Keratinocyte (primary cell): ENCODE data around the gene VILL.

Source experiments
- CTCF ChIP-seq, 3 experiments: IDR thresholded peaks in 1 of 3; conservative IDR thresholded peaks in 1 of 3; optimal IDR thresholded peaks in 1 of 3; 2 replicates in 2 of 3; 3 replicates in 1 of 3; pipeline versions ENCODE3 to v1.5.1; 2011; ENCODE audit warnings: low read length in 3 of 3, mild to moderate bottlenecking in 3 of 3, moderate library complexity in 2 of 3, control low read depth in 1 of 3, inconsistent platforms in 1 of 3; ENCODE audit not compliant: insufficient read depth in 2 of 3; ENCODE audit errors: extremely low read depth in 1 of 3
- EZH2 ChIP-seq: IDR thresholded peaks from one replicate; pipeline ENCODE4 v1.6.1; 2012; ENCODE audit warnings: inconsistent platforms, mild to moderate bottlenecking, low read length, moderate library complexity

GRCh38 chr3:37987751-37988179, 2.8 kb upstream of the VILL start:
- TF ChIP-seq CTCF (optimal IDR thresholded peaks at IDR 0.05 in 1 of 3, IDR thresholded peaks at IDR 0.05 in 1 of 3, conservative IDR thresholded peaks at IDR 0.05 in 1 of 3; ENCODE audit: extremely low read depth in 1 of 3, insufficient read depth in 2 of 3, low read length in 3 of 3) (no peak), EZH2 (no peak)
